Body of pancreas (tissue), 4 donors: ENCODE data around the gene BIRC6. TPM values are rescaled to one million over a fixed set of nuclear protein-coding genes. Genes with fewer than 3 reads are reported as not detected.

Experiments used
- ATAC-seq: fragments of 150-250 bp; one replicate; pipeline ENCODE4 v1.9.1; 2016
- DNase-seq, 4 donors: peaks; one replicate each; pipeline ENCODE4 v3.0.0-alpha.2; 2019
- H3K27ac ChIP-seq, 4 donors: fragments of 200-600 bp; sonication (generic); 1 replicate in 3 of 4; 2 replicates in 1 of 4; pipeline versions ENCODE4 v1.5.1 to v1.6.1; 2016 to 2019; ENCODE audit warnings: mild to moderate bottlenecking in 1 of 4, mixed read lengths in 1 of 4, moderate library complexity in 1 of 4
- H3K27me3 ChIP-seq, 2 donors: fragments of 200-600 bp; sonication (generic); one replicate each; pipeline ENCODE4 v1.6.0; 2016; ENCODE audit warnings: mild to moderate bottlenecking in 1 of 2
- H3K36me3 ChIP-seq, 2 donors: fragments of 200-600 bp; sonication (generic); replicated peaks in 1 of 2; 2 replicates each; pipeline ENCODE4 v1.5.1; 2016; ENCODE audit warnings: low read depth in 2 of 2; ENCODE audit not compliant: insufficient read depth in 1 of 2
- H3K4me1 ChIP-seq: fragments of 200-600 bp; sonication (generic); one replicate; pipeline ENCODE4 v1.6.0; 2016
- H3K4me3 ChIP-seq, 2 donors: fragments of 200-600 bp; sonication (generic); 1 replicate in 1 of 2; 2 replicates in 1 of 2; pipeline ENCODE4 v1.5.1; 2016 to 2019
- H3K9me3 ChIP-seq, 3 donors: fragments of 200-600 bp; sonication (generic); 1 replicate in 2 of 3; 2 replicates in 1 of 3; pipeline ENCODE4 v1.5.1; 2016
- POLR2A ChIP-seq, 3 donors: fragments of 450-650 bp; IDR thresholded peaks; one replicate each; pipeline ENCODE4 v1.6.1; 2016; ENCODE audit warnings: antibody characterized with exemption in 3 of 3, mild to moderate bottlenecking in 2 of 3
- WGBS, 2 donors: methylation state at CpG; one replicate each; pipeline ENCODE4 v1.1.5; 2017; 5-methylcytosine and 5-hydroxymethylcytosine counted together
- intact Hi-C: fragments of 100-400 bp; cut with DNase I; formaldehyde crosslinking; loops from one replicate; pipeline ENCODE4 v1.15.1; 2023
- total RNA-seq, 2 donors: library from RNA; depleted of rRNA; stranded (reverse); fragments of >200 nt; gene quantifications; one replicate each; pipeline ENCODE4 v1.1.0, GENCODE V29; 2016
- TF ChIP-seq, protein P1 (sequence below), 7 experiments: fragments of 450-650 bp in 4 of 7; fragments of 200-600 bp in 3 of 7; sonication (generic) in 3 of 7; IDR thresholded peaks; one replicate each; pipeline ENCODE4 v1.5.1; 2016 to 2019; ENCODE audit warnings: antibody characterized with exemption in 7 of 7

The BIRC6 gene
- total RNA-seq, 2 donors from 2014 or later, result 71.9 to 102 TPM

DNA sequence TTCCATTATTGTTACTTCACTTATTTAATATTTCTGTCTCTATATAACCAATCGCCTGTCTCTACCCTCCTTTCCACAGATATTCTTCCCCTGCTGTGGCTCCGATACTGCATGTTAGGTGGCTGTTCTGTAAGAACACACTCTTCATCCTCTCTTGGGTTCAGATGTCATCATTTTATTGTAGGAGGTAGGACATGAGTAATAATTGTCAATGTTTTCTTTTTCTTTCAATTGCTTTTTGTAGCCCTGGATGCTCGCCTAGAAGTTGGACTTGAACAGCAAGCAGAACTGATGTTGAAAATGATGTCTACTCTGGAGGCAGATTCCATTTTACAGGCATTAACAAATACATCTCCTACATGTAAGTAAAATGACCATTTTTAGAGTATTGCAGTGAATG is 128.6 kb downstream of the BIRC6 start:
- H3K9me3 ChIP-seq, result no peaks in the 10 kb centered on the region
- no peak overlapping the region for H3K27ac ChIP-seq
- no peaks in the 10 kb centered on the region for H3K4me1 ChIP-seq
- H3K36me3 ChIP-seq, result peaks cover 0 to 22% of the 10 kb centered on the region in 2 donors
- TF ChIP-seq, protein P1, sequence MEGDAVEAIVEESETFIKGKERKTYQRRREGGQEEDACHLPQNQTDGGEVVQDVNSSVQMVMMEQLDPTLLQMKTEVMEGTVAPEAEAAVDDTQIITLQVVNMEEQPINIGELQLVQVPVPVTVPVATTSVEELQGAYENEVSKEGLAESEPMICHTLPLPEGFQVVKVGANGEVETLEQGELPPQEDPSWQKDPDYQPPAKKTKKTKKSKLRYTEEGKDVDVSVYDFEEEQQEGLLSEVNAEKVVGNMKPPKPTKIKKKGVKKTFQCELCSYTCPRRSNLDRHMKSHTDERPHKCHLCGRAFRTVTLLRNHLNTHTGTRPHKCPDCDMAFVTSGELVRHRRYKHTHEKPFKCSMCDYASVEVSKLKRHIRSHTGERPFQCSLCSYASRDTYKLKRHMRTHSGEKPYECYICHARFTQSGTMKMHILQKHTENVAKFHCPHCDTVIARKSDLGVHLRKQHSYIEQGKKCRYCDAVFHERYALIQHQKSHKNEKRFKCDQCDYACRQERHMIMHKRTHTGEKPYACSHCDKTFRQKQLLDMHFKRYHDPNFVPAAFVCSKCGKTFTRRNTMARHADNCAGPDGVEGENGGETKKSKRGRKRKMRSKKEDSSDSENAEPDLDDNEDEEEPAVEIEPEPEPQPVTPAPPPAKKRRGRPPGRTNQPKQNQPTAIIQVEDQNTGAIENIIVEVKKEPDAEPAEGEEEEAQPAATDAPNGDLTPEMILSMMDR (IDR thresholded peaks at IDR 0.05), result no peak
- TF ChIP-seq POLR2A (IDR thresholded peaks at IDR 0.05), result no peak
- DNase-seq, result no peak
- no peaks in the 10 kb centered on the region for H3K27me3 ChIP-seq
- WGBS, 2 donors, result 94 to 98% methylated on average over 3 of the region's 3 CpGs
- no peak for ATAC-seq
- no peak overlapping the region for H3K4me3 ChIP-seq
- intact Hi-C loops, result no loop called here

DNA sequence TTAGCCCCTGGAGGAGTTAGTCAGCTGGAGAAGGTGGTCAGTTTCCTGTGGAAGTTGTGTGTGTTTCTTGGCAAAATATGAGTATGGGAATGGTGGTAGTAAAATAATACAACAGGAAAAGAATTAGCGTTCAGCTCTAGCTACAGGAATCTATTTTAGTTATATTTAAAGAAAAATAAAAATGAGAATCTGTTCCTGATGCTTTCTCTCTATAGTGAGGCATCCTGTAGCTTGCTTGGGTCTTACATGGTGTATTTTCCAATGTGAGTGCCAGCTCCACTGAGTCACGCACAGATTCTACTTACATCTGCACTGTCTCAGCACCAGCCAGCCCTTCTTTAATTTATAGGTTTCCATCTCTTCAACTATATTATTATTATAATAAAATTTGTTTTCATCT is 132.2 kb downstream of the BIRC6 start:
- Histone ChIP-seq H3K9me3 (no peaks in the 10 kb centered on the region), H3K27me3 (no peaks in the 10 kb centered on the region), H3K4me3 (no peak overlapping the region), H3K27ac (no peak overlapping the region), H3K4me1 (no peaks in the 10 kb centered on the region), H3K36me3 (peaks cover 0 to 11% of the 10 kb centered on the region in 2 donors)
- intact Hi-C loops, result no loop called here
- no peak for DNase-seq
- WGBS, 2 donors, result 92 to 93% methylated on average over 2 of the region's 2 CpGs
- no peak for TF ChIP-seq POLR2A (IDR thresholded peaks at IDR 0.05)
- TF ChIP-seq, protein P1 (IDR thresholded peaks at IDR 0.05), result no peak
- ATAC-seq, result no peak

GRCh38 chr2:32491346-32491745 is 134.5 kb downstream of the BIRC6 start:
- Histone ChIP-seq H3K36me3 (peaks cover 0 to 7% of the 10 kb centered on the region in 2 donors), H3K4me1 (no peaks in the 10 kb centered on the region), H3K9me3 (no peaks in the 10 kb centered on the region), H3K4me3 (no peak overlapping the region), H3K27me3 (no peaks in the 10 kb centered on the region), H3K27ac (no peak overlapping the region)
- TF ChIP-seq POLR2A (IDR thresholded peaks at IDR 0.05), result no peak
- TF ChIP-seq, protein P1 (IDR thresholded peaks at IDR 0.05), result no peak
- ATAC-seq, result no peak
- DNase-seq, result no peak
- WGBS, 2 donors, result 42 to 48% methylated on average over 1 of the region's 1 CpG
- intact Hi-C loops, result no loop called here

DNA sequence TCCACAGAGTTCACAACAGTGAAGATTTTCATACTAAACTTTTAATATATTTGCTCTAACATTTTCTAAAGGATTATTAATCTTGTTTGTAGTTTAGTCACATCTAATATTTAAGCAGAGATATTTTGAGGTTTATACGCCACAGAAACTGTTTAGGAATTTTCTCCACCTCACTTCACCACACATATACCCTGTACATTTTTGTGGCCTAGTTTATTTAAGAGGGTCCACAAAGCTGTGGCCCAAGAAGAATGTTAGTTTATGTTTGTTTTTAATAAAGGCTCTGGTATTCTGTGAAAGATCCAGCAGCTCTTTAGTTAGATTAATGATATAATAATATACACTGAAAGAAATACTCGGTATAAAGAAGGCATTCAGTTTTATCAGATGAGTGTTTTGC is 138.3 kb downstream of the BIRC6 start:
- DNase-seq, result no peak
- no peaks in the 10 kb centered on the region for H3K9me3 ChIP-seq
- H3K4me3 ChIP-seq, result no peak overlapping the region
- no peaks in the 10 kb centered on the region for H3K27me3 ChIP-seq
- peaks cover 0 to 6% of the 10 kb centered on the region in 2 donors for H3K36me3 ChIP-seq
- no peak for ATAC-seq
- 68 to 70% methylated on average over 2 of the region's 2 CpGs for WGBS, 2 donors
- intact Hi-C loops, result no loop called here
- H3K4me1 ChIP-seq, result no peaks in the 10 kb centered on the region
- TF ChIP-seq, protein P1 (IDR thresholded peaks at IDR 0.05), result no peak
- TF ChIP-seq POLR2A (IDR thresholded peaks at IDR 0.05), result no peak
- no peak overlapping the region for H3K27ac ChIP-seq

GRCh38 chr2:32496662-32497061 is 139.8 kb downstream of the BIRC6 start:
- 78 to 92% methylated on average over 3 of the region's 3 CpGs for WGBS, 2 donors
- TF ChIP-seq, protein P1 (IDR thresholded peaks at IDR 0.05), result no peak
- no peak for TF ChIP-seq POLR2A (IDR thresholded peaks at IDR 0.05)
- Histone ChIP-seq H3K27ac (no peak overlapping the region), H3K36me3 (peaks cover 0 to 6% of the 10 kb centered on the region in 2 donors), H3K27me3 (no peaks in the 10 kb centered on the region), H3K9me3 (no peaks in the 10 kb centered on the region), H3K4me1 (no peaks in the 10 kb centered on the region), H3K4me3 (no peak overlapping the region)
- no peak for ATAC-seq
- intact Hi-C loops, result no loop called here
- peak in 1 of 4 donors; percentile 52 for DNase-seq
